ENCODE results near the gene JTB. TPM values are rescaled to one million over a fixed set of nuclear protein-coding genes. Genes with fewer than 3 reads are reported as not detected.

Gene JTB
- total RNA-seq, 4 donors from 2014 or later = 158 to 193 (median 180) TPM

DNA sequence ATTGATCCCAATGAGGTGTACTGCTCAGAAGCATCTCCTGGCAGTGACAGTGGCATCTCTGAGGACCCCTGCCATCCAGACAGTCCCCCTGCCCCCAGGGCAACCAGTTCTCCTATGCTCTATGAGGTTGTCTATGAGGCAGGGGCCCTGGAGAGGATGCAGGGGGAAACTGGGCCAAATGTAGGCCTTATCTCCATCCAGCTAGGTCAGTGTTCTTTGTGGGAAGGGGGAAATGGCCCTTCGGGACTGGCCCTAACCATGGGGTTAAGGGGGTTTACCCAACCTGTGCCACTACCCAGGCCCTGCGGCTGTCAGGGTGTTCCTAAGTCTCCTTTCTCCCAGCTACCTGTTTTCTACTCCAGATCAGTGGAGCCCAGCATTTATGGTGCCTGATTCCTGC lies 8.5 kb downstream of the JTB start:
- H3K27me3 ChIP-seq = no peaks in the 10 kb centered on the region
- 80% methylated on average over 1 of the region's 2 CpGs; no CpG with 5 or more reads in 1 of the 2 donors for WGBS, 2 donors (ENCODE audit: low coverage in 1 of 2)
- H3K4me3 ChIP-seq = peak overlapping the region in 1 of 2 donors; percentile 64
- H3K4me1 ChIP-seq = peaks cover 0 to 40% (median 21%) of the 10 kb centered on the region in 3 donors
- H3K36me3 ChIP-seq = peaks cover 0 to 16% of the 10 kb centered on the region in 2 donors
- no peak for ATAC-seq
- H3K27ac ChIP-seq = peak overlapping the region in 1 of 4 donors; percentile 92
- no peaks in the 10 kb centered on the region for H3K9me3 ChIP-seq
- TF ChIP-seq, protein P1, sequence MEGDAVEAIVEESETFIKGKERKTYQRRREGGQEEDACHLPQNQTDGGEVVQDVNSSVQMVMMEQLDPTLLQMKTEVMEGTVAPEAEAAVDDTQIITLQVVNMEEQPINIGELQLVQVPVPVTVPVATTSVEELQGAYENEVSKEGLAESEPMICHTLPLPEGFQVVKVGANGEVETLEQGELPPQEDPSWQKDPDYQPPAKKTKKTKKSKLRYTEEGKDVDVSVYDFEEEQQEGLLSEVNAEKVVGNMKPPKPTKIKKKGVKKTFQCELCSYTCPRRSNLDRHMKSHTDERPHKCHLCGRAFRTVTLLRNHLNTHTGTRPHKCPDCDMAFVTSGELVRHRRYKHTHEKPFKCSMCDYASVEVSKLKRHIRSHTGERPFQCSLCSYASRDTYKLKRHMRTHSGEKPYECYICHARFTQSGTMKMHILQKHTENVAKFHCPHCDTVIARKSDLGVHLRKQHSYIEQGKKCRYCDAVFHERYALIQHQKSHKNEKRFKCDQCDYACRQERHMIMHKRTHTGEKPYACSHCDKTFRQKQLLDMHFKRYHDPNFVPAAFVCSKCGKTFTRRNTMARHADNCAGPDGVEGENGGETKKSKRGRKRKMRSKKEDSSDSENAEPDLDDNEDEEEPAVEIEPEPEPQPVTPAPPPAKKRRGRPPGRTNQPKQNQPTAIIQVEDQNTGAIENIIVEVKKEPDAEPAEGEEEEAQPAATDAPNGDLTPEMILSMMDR (IDR thresholded peaks at IDR 0.05) = no peak

DNA sequence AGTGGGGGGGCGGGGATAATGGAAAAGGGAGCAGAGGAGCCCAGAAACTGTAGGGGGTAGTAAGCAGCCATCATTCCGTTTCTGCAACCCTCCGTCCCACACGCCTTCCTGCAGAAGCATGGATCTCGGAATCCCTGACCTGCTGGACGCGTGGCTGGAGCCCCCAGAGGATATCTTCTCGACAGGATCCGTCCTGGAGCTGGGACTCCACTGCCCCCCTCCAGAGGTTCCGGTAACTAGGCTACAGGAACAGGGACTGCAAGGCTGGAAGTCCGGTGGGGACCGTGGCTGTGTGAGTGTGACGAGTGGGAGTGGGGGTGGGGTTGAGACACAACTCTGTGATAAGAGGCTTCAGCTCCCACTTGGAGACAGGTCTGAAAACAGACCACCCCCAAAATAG lies 9.1 kb downstream of the JTB start:
- H3K36me3 ChIP-seq = peaks cover 0 to 11% of the 10 kb centered on the region in 2 donors
- WGBS, 2 donors (ENCODE audit: low coverage in 1 of 2) = 6 to 18% methylated on average over 3 to 8 of the region's 13 CpGs
- no peak for ATAC-seq
- TF ChIP-seq POLR2A (IDR thresholded peaks at IDR 0.05) = no peak
- TF ChIP-seq, protein P1 (IDR thresholded peaks at IDR 0.05) = no peak
- no peak for TF ChIP-seq POLR2AphosphoS5 (IDR thresholded peaks at IDR 0.05)
- no peak for TF ChIP-seq EP300 (IDR thresholded peaks at IDR 0.05)
- H3K4me1 ChIP-seq = peaks cover 0 to 43% (median 21%) of the 10 kb centered on the region in 3 donors
- H3K4me3 ChIP-seq = peak overlapping the region; percentile 43 to 64
- no peaks in the 10 kb centered on the region for H3K9me3 ChIP-seq
- no peaks in the 10 kb centered on the region for H3K27me3 ChIP-seq
- H3K27ac ChIP-seq = peak overlapping the region in 3 of 4 donors; percentile 86 to 93 (median 92)

DNA sequence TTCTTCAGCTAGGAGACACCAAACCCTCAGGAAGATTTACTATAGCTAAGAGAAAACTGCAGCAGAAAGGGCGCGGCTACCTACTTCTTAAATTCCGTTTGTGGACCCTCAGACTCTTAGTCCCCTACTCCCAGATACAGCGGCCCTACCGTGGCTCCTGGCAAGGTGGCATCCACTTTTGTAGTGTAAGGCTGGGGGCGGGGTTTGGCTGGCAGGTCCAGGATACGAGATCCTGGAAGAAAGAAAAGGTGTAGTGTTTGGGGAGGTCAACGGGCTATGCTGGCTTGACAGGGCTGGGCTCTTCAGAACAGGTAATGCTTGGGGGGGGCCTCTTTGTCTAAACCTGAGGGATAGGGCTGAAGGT lies 9.5 kb downstream of the JTB start:
- Histone ChIP-seq H3K4me3 (peak overlapping the region; percentile 43 to 64), H3K27me3 (no peaks in the 10 kb centered on the region), H3K27ac (peak overlapping the region; percentile 26 to 93 (median 89)), H3K4me1 (peaks cover 0 to 43% (median 21%) of the 10 kb centered on the region in 3 donors), H3K9me3 (no peaks in the 10 kb centered on the region), H3K36me3 (peaks cover 0 to 6% of the 10 kb centered on the region in 2 donors)
- 0 to 1% methylated on average over 7 to 8 of the region's 8 CpGs for WGBS, 2 donors (ENCODE audit: low coverage in 1 of 2)
- no peak for ATAC-seq
- TF ChIP-seq POLR2AphosphoS5 (IDR thresholded peaks at IDR 0.05) (no peak), EP300 (IDR thresholded peaks at IDR 0.05) (no peak), POLR2A (IDR thresholded peaks at IDR 0.05) (no peak)
- TF ChIP-seq, protein P1 (IDR thresholded peaks at IDR 0.05) = no peak

DNA sequence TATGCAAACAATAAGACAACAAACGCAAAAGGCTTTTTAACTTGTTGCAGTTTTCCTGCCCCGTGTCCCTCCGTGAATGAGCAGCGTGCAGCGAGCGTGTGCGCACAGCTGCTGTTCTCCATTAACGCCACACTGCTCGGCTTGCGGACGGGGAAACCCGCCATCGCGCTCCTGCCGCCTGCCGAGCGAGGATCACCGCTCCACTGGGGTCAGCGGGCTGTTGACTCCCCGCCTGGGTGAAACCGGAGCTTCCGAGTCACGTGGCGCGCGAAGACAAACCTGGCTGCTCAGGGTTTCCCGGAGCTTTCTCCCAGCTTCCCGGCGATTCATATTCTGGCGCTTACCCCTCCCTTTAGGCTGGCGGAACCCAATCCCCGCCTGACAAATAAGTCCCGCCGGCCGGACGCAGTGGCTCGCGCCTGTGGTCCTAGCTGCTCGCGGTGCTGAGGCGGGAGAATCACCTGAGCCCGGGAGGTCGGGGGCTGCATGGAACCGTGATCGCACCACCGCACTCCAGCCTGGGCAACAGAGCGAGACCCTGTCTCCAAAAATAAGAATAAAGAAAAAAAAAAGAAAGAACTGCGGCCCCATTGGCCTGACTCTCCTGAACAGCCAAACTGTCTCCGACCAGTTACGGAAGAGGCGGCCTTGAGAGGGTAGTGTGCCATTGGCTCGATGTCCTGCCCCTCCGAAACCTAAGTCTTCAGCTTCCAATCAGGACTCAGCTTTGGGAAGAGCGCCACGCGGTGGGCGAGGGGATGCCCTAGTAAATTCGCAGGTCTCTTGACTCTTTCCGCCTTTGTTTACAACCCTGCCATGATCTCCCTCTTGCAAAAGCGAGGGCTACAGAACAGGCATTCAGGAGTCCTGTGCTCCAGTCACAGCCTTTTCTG lies 10.1 kb downstream of the JTB start, which contains the start of gene CREB3L4:
CREB3L4 (plus strand) TSS at position 796 of the 893 bp plus-strand sequence. CDS start 624 bp downstream, outside the sequence.
- peak within 1 kb of the TSS; percentile 26 to 93 (median 89) for H3K27ac ChIP-seq
- H3K4me1 ChIP-seq = peaks cover 0 to 49% (median 23%) of the 10 kb centered on the region in 3 donors
- TF ChIP-seq POLR2A (IDR thresholded peaks at IDR 0.05) (peak; percentile 69 to 71), EP300 (IDR thresholded peaks at IDR 0.05) (no peak), POLR2AphosphoS5 (IDR thresholded peaks at IDR 0.05) (peak; percentile 91)
- TF ChIP-seq, protein P1 (IDR thresholded peaks at IDR 0.05) = peak in 3 of 4 experiments; percentile 35 to 58 (median 45)
- ATAC-seq = peak; percentile 85
- WGBS, 2 donors (ENCODE audit: low coverage in 1 of 2) = 0% methylated on average over 9 to 16 of the region's 60 CpGs
- no peaks in the 10 kb centered on the region for H3K27me3 ChIP-seq
- H3K4me3 ChIP-seq = peak within 1 kb of the TSS; percentile 43 to 64
- no peaks in the 10 kb centered on the region for H3K9me3 ChIP-seq
- H3K36me3 ChIP-seq = peaks cover 0 to under 1% of the 10 kb centered on the region in 2 donors

Measured in gastroesophageal sphincter (tissue), 4 donors.